Rectal smooth muscle tissue (tissue), 1 donor: ENCODE results near the gene C2orf49.

Experiments used
- H3K27ac ChIP-seq: one replicate; pipeline ENCODE4 v1.7.0; 2013; ENCODE audit warnings: low read depth, low read length, inconsistent platforms
- H3K27me3 ChIP-seq: one replicate; pipeline ENCODE4 v1.7.0; 2013; ENCODE audit warnings: low read length; ENCODE audit not compliant: control insufficient read depth, insufficient read depth
- H3K36me3 ChIP-seq: one replicate; pipeline ENCODE4 v1.7.0; 2013; ENCODE audit warnings: low read length; ENCODE audit not compliant: control insufficient read depth, insufficient read depth
- H3K4me1 ChIP-seq: one replicate; pipeline ENCODE4 v1.7.0; 2013; ENCODE audit warnings: low read length; ENCODE audit not compliant: control insufficient read depth, insufficient read depth
- H3K4me3 ChIP-seq: one replicate; pipeline ENCODE4 v1.7.0; 2013; ENCODE audit warnings: low read length
- H3K9ac ChIP-seq: one replicate; pipeline ENCODE4 v1.7.0; 2013; ENCODE audit warnings: low read length

The C2orf49 gene

DNA sequence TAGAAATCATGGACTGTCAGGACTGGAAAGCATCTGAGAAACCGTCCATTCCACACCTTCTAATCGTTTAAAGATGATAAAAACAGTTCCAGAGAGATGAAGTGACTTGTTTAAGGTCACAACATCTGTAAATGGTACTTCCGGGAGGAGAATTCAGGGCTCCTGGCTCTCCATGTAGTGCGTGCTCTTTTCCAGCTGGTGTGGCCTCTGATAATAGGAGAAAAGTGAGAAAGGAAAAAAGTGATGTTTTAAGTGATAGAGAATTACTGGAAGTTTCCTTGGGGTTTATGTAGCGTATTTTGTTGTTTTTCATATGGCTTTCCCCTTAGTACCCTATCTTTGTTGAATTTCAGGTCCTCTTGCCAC lies 663 bp downstream of the C2orf49 start:
- H3K9ac ChIP-seq: peak overlapping the region; percentile 64
- peak overlapping the region; percentile 94 for H3K4me3 ChIP-seq
- peak overlapping the region; percentile 96 for H3K27ac ChIP-seq
- no peaks in the 10 kb centered on the region for H3K27me3 ChIP-seq
- H3K4me1 ChIP-seq: peaks cover 16% of the 10 kb centered on the region
- peaks cover 13% of the 10 kb centered on the region for H3K36me3 ChIP-seq

DNA sequence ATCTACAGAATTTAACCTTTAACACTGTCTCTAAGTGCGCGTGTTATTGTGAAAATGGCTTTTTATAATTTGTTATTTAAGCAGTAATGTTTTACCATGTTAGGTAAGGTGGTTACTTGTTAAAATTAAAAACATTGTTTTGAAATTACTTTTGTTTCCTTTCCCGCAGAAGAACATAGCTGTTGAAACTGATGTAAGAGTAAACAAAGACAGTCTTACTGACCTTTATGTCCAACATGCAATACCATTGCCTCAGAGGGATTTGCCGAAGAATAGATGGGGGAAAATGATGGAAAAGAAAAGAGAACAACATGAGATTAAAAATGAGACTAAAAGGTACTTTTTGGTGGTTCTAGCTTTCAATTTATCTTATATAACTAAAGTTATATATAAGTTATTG lies 2.1 kb downstream of the C2orf49 start:
- Histone ChIP-seq H3K4me3 (no peak overlapping the region), H3K27ac (no peak overlapping the region), H3K9ac (no peak overlapping the region), H3K36me3 (peaks cover 18% of the 10 kb centered on the region), H3K4me1 (peaks cover 16% of the 10 kb centered on the region), H3K27me3 (no peaks in the 10 kb centered on the region)

DNA sequence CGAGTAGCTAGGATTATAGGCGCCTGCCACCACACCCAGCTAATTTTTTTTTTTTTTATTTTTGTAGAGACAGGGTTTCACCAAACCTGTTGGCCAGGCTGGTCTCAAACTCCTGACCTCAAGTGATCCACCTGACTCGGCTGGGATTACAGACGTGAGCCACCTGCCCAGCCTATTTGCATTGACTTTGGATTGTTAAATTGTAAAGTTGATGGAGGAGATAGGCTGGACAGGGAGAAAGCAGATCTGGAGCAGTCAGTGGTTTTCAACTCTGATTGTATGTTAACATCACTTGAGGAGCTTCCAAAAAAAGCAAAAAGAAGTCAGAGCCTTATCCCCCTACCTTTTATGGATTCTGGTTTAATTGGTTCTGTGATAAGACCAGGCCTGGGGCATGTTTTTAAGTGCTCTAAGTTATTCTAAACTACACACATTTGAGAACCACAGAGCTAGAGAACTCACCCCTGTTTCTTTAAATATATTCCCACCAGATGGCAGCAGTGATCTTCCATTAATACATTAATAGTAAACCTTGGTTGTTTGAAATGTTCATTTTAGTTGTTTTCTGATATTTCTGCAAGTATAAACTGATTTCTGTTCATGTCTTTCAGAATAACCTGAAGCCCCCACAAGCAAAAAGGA lies 7.5 kb downstream of the C2orf49 start:
- H3K27me3 ChIP-seq: no peaks in the 10 kb centered on the region
- no peak overlapping the region for H3K4me3 ChIP-seq
- H3K9ac ChIP-seq: no peak overlapping the region
- peaks cover 32% of the 10 kb centered on the region for H3K36me3 ChIP-seq
- H3K4me1 ChIP-seq: no peaks in the 10 kb centered on the region
- no peak overlapping the region for H3K27ac ChIP-seq

DNA sequence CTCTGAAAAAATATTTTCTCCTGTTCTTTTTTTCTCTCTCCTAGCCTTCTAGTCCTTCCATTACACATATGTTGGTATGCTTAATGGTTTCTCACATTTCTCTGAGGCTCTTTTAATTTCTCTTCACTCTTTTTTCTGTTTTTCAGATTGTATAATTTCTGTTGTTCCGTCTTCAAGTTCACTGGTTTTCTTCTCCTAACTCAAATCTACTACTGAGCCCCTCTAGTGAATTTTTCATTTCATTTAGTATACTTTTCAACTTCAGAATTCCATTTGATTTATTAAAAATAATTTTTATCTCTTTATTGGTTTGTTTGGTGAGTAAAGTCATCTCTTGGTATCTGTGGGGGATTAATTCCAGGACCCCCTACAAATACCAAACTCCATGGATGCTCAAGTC lies 19.8 kb downstream of the C2orf49 start:
- H3K4me3 ChIP-seq: no peak overlapping the region
- no peaks in the 10 kb centered on the region for H3K4me1 ChIP-seq
- peaks cover 19% of the 10 kb centered on the region for H3K36me3 ChIP-seq
- no peak overlapping the region for H3K9ac ChIP-seq
- no peak overlapping the region for H3K27ac ChIP-seq
- H3K27me3 ChIP-seq: no peaks in the 10 kb centered on the region

DNA sequence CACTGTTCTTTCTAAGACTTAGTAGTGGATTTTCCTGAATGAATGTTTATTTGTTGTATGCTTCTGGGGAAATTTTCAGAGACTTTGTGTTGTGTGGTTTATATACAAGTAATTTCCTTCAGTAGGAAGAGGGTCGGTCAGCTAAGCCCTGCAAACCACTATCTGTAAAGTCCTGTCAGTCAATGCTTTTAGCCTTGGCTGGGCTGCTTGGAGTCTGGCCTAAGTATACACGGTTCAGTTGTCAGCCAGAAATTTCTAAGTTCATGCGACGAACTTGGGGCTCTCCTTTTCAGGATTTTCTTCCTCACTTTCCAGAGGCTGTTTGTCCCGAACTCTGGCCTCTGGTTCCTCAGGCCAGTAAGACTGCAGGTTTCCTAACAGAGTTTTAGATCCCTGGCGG lies 21.3 kb downstream of the C2orf49 start:
- Histone ChIP-seq H3K4me1 (no peaks in the 10 kb centered on the region), H3K9ac (no peak overlapping the region), H3K36me3 (peaks cover 23% of the 10 kb centered on the region), H3K27ac (no peak overlapping the region), H3K27me3 (no peaks in the 10 kb centered on the region), H3K4me3 (no peak overlapping the region)

DNA sequence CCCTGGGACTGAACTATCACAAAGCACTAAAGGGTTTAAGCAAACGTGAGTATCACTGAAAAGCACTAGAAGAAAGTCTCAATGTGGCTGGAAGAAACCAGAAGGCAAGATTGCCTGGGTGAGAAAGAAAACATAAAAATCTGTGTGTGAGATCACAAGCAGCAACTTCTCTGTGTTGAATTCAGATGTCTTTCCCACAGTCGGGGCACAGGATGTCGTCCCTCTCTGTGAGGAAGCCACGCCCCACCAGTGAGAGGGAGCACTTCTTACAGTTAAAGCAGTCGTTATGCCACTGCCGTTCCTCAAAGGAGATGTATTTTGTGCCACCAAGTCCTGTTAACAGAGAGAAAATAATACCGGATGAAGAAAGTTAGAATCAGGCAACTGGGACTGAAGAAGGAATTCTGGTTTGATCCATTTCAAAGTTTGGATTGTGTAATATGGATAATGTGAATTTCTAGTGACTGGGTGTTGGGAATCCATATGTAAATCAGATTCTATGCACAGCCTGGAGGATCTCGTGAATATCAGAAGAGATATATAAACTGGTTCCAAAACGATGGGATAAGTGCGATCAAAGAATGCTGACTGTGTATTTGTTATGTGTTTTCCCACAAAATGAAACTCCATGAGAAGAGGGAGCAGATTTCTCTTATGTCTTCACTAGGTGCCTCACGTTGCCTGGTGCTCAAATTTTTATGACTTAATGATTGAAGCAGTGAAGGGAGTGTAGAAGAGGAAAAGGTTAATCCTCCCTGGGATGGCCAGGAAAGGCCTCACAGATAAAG lies 24.0 kb downstream of the C2orf49 start:
- H3K27me3 ChIP-seq: no peaks in the 10 kb centered on the region
- H3K9ac ChIP-seq: no peak overlapping the region
- no peaks in the 10 kb centered on the region for H3K4me1 ChIP-seq
- no peak overlapping the region for H3K4me3 ChIP-seq
- H3K27ac ChIP-seq: no peak overlapping the region
- H3K36me3 ChIP-seq: peaks cover 29% of the 10 kb centered on the region

DNA sequence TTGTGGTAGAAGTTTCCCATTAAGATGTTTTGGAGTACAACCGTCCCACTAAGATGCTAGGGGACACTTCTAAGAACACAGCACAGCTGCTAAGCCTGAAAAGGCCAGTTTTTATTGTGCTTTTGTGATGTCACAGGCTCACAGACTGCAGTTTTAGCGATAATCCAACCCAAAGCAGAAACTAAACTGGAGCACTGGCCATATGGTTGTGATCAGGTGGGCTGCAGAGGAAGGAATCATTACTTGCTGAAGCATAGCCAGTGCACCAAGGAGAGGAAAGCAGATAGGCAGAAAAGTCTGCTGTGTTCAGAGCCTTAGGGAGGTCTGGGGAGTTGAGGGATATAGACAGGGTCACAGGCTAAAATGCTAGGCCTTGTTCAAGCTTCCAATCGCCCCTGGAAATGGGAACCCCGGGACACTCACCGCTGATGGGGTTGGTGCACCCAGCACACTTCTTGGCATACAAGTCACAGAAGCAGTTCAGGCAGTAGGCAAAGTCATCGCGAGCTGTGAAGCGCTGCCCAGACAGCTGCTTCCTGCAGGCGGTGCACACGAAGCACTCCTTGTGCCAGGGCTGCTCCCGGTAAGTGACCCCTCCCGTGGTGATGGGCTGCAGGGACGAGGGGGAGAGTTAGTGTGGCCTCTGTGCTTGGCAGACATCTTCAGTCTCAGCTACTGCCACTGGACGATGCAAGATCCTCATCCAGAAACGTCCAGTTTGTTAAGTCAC lies 25.7 kb downstream of the C2orf49 start:
- no peak overlapping the region for H3K4me3 ChIP-seq
- no peaks in the 10 kb centered on the region for H3K27me3 ChIP-seq
- H3K4me1 ChIP-seq: no peaks in the 10 kb centered on the region
- H3K36me3 ChIP-seq: peaks cover 33% of the 10 kb centered on the region
- H3K9ac ChIP-seq: no peak overlapping the region
- no peak overlapping the region for H3K27ac ChIP-seq

DNA sequence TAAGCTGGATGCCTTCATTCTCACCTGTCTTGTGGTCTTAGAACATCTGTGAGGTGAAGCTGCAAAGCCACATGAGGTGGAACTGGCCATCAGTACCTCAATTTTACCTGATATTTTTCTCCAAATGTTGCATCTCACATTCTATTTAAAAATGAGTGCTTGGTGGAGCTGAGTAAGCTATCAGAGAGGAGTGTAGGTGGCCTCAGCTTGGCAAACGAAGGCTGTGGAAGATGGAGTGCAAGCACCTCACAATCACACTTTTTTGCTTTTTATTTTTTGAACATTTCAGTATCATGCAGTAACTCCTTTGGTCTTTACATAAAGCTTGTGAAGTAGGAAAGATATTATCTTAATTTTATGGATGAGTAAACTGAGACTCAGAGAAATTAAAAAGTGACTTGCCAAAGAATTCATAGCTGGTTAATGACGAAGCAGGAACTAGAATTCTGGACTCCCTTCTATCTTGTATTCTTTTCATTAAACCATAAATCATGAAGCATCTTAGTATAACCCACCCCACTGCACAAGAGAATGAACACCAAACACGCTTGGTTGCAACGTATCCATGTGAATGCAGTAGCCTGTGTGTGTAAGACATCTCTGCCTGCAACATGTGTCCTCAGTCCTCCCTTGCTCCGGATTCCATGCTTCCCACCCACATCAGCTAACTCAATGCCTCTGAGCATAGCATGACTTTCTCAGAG lies 27.2 kb downstream of the C2orf49 start:
- no peaks in the 10 kb centered on the region for H3K27me3 ChIP-seq
- H3K9ac ChIP-seq: no peak overlapping the region
- H3K4me1 ChIP-seq: no peaks in the 10 kb centered on the region
- peaks cover 28% of the 10 kb centered on the region for H3K36me3 ChIP-seq
- H3K4me3 ChIP-seq: no peak overlapping the region
- no peak overlapping the region for H3K27ac ChIP-seq

DNA sequence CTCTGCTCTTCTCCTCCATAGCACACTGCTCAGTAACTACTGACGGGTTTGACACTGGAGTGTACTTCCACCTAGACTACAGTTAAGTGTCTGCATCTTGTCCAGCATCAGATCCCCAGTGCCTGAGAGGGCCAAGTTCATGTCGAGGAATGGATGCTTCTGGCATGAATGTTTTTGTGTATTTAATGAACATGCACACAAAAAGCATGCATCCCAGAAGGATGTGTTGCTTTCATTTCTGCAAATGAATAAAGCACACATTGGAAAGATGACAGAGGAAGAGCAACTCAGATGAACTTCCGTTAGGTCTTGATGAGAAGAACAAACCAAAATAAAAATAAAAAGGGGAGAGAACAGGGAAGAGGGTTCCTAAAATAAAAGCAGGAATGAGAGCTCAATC lies 27.9 kb downstream of the C2orf49 start:
- Histone ChIP-seq H3K27ac (no peak overlapping the region), H3K4me3 (no peak overlapping the region), H3K4me1 (no peaks in the 10 kb centered on the region), H3K27me3 (no peaks in the 10 kb centered on the region), H3K36me3 (peaks cover 25% of the 10 kb centered on the region), H3K9ac (no peak overlapping the region)

DNA sequence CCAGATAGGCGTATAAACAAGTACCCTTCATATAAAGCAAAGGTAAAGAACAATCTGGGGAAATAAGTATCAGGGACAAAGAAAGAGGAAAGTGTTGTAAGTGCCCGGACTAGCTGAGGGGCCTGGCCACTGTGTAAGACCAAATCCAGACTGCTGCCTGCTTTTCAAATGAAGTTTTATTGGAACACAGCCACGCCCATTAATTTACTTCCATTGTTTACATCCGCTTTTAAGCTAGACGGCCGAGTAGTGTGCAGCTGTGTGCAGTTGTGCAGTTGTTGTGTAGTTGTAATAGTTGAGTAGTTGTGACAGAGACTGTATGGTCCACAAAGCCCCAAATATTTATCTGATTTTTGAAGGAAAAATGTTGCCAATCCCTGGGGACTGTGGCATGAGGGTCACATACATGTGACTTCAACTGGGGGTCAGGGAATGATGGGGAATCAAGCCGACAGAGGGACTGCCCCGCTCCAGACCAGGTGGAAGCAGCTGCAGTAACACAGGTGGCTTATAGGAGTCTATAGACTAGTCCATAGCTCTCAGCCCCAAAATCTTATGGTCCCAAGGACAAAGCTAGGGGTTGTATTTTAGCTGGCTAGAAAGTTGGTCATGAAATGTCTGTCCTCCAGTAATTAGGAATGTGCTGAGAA lies 31.5 kb downstream of the C2orf49 start:
- Histone ChIP-seq H3K4me1 (peaks cover 4% of the 10 kb centered on the region), H3K27me3 (no peaks in the 10 kb centered on the region), H3K4me3 (no peak overlapping the region), H3K9ac (no peak overlapping the region), H3K36me3 (peaks cover 12% of the 10 kb centered on the region), H3K27ac (no peak overlapping the region)

DNA sequence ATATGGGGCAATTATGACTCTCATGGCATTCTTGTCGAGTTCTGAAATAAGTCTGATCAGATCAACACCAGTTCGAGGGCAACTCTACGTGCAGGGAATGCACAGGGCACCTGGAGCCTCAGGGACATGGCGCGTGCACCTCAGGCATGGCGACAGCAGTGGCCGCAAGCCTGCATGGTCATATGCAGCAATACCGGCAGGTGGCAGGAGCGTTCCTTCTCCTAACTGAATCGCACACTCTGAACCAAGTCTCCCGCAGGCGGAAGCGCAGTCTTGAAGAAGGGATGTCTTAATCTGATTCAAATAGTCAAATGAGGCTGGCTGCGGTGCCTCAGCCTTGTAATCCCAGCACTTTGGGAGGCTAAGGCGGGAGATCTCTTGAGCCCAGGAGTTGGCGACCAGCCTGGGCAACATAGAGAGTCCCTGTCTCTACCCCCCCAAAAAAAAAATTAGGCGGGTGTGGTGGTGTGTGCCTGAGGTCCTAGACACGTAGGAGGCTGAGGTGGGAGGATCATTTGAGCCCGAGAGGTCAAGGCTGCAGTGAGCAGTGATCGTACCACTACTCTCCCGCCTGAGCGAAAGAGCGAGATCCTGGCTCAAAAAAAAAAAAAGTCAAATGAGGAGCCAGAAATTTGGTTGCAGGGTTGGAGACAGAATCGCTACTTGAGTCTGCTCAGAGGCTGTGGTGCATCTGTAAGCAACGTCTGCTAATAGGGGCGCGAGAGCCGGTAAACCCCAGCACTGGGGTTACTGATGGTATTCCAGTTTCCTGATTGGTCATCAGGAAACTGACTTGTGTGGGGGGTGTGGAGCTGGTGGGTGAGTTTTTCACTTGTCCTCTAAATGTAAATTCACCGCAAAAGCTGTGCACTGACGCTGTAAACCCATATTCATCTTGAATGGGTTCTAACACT lies 32.7 kb downstream of the C2orf49 start:
- Histone ChIP-seq H3K36me3 (peaks cover 9% of the 10 kb centered on the region), H3K27ac (no peak overlapping the region), H3K9ac (no peak overlapping the region), H3K4me3 (no peak overlapping the region), H3K27me3 (no peaks in the 10 kb centered on the region), H3K4me1 (peaks cover 4% of the 10 kb centered on the region)
